ENCODE data around the gene RMND5B. TPM values are rescaled to one million over a fixed set of nuclear protein-coding genes. Genes with fewer than 3 reads are reported as not detected.

RMND5B gene
- polyA plus RNA-seq, 4 donors, result 31.2 to 36.5 (median 32.7) TPM

- DNase-seq (ENCODE audit: low read depth in 4 of 4, low spot score in 3 of 4), result no peak
Measured at GRCh38 chr5:178199581-178200434, 69.0 kb downstream of the RMND5B start.

Other genes with a start within 250 kb of the RMND5B start
- gene PROP1, start 134.8 kb upstream of the RMND5B start, polyA plus RNA-seq (ENCODE audit: insufficient read length in 4 of 4), result not detected
- 1 to 10 TPM; 4.0 to 5.2 (median 4.5) TPM for gene N4BP3, start 17.5 kb upstream of the RMND5B start, polyA plus RNA-seq (ENCODE audit: insufficient read length in 4 of 4)
- gene NHP2, start 22.9 kb downstream of the RMND5B start, polyA plus RNA-seq (ENCODE audit: insufficient read length in 4 of 4), result 100 to 1,000 TPM in 2 of 4 donors, 10 to 100 TPM in 2; 92.4 to 132 (median 99.9) TPM
- under 1 TPM in 2 of 4 donors, not detected in 2; 0.08 to 0.12 TPM for gene GMCL2, start 56.4 kb downstream of the RMND5B start, polyA plus RNA-seq (ENCODE audit: insufficient read length in 4 of 4)
- gene HNRNPAB, start 73.5 kb downstream of the RMND5B start, polyA plus RNA-seq (ENCODE audit: insufficient read length in 4 of 4), result 100 to 1,000 TPM; 146 to 168 (median 153) TPM
- gene PHYKPL, start 101.8 kb downstream of the RMND5B start, polyA plus RNA-seq (ENCODE audit: insufficient read length in 4 of 4), result 10 to 100 TPM; 62.8 to 78.4 (median 67.7) TPM

Data from right renal pelvis (tissue), 4 donors.